GM19328 (cell line): ENCODE results near the gene KCNB1.
"Not testable (repeated sequence)": the region's sequence is repeated elsewhere in the genome, so short reads cannot be mapped to it uniquely, and the experiment has no call there.

ENCODE experiments used
- ATAC-seq: cut with Tn5 transposase; IDR thresholded peaks from one replicate; pipeline ENCODE4 v1.9.1; 2021; ENCODE audit warnings: mild to moderate bottlenecking, moderate library complexity; ENCODE audit not compliant: unreplicated experiment

Gene KCNB1

DNA sequence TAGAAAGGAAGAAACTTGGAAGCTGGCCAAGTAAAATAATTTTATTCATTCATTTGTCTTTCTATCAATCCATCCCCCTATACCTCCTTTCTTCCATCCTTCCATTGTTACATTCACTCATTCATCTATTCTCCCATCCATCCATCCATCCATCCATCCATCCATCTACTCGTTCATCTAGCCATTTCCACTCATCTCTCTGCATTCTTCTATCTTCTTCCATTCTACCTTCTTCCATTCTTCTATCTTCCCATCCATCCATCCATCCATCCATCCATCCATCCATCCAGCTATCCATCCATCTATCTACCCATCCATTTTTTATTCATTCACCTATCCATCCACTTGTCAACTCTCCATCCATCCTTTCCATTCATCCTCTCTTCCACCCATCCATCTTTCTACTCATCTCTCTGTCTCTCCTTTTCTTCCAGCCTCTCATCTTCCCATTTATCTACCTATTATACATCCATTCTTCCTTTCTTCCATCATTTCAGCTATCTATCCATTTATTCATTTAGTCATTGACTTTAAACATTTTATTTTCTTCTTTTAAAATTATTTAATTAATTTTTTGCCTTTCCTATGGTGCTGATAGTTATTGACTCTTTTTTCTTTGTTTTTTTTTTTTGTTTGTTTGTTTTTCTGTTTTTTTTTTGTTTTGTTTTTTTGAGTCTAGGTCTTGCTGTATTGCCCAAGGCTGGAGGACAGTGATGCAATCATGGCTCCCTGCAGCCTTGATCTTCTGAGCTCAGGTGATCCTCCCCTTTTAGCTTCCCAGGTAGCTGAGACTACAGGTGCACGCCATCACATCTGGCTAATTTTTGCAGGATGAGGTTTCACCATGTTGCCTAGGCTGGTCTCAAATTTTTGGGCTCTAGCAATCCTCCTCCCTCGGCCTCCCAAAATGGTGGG is 151.5 kb downstream of the KCNB1 start:
- no peak for ATAC-seq

DNA sequence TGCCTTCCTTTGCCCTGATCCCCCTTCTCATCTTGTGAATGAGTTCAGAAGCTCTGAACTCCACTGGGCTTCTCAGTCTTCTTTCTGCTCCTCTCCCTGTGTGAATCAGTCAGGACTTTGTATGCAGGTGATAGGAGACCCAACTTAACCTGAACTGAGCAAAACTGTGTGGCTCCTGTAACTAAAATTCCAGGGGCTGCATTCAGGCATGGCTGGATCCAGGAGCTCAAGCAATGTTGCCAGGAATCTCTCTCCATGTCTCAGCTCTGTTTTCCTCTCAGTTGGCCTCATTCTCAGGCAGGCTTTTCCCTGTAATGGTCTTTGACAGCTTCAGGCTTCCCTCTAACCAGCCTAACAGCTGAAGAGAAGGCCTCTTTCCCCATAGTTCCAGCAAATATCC is 153.7 kb downstream of the KCNB1 start:
- no peak for ATAC-seq

DNA sequence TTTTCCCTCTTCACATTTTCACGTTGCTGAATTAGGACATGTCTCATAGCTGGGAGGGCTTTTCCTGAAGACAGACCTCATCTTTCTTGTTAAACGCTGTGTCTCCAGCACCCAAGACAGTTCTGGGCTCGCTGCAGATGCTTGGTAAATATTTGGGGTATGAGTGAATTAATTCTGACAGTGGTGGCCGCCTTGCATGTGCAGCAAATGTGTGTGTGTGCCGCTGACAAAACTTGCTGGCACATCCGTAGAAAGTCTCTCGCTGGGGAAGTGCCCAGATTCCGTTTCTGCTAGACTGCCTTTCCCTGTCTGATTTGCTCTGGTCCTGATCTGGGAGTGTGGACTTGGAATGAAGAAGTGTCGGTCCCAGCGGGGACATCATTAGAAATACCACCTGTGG is 156.4 kb downstream of the KCNB1 start:
- ATAC-seq: no peak

DNA sequence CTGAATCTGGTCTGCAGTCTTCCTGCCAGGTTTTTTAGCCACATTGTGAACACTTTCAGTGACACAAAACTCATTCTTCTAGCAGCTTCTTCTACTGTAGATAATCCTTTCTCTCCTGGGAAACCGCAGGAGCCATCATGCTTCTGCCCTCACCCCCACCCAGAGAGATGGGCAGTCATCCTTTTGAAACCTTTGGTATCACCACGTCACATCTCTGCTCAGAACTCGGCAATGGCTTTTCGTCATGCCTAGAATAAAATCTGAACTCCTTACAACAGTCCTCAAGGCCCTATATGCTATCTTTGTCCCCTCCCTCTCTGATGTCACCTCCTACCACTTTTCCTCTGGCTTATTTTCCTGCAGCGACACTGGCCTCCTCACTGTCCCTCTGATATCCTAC is 158.2 kb downstream of the KCNB1 start:
- no peak for ATAC-seq

DNA sequence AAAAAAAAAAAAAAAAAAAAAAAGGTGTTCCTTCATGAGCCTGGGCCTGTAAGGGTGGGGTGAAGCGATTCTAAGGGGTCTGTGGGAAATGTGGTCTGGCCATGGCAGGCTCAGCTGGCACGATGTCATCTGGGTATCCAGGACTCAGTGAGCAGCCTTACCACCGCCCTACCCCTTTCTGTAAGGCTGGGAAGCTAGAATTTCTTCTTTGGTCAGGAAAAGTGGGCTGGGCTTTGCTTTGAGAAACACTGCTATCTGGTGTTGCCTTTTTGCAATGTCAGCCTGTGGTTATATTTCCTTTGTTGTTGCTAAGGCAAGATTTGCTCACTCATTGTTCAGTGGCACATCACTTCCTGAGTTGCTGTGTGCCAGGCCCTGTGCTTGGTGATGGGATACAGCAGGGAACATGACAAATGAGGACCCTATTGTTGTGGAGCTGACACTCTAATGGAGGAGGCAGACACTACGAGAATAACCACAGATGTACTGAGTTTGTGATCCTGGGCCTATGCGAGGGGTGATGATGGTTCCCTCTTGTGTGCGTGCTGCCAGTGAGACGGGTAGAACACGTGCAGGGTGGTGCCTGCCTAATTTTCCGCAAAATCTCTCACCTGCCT is 158.7 kb downstream of the KCNB1 start:
- no peak for ATAC-seq

DNA sequence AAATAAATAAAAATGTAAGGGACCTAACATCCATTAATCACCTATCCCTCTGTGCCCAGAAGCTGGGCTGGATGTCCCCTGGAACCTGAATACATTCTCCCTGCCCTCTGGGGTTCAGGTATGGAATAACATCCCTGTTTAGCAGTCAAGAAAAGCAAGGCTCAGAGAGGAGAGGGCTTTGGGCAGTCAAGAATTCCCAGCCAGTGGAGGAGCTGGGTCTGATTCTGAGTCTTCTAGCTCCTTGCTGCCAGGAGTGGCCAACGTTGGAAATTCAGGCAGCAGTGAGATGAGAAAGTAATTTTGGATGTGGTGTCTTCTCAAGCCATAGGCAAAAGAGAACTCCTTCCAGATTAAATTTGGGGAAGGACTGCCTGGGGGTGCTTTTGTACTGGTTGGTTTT is 162.0 kb downstream of the KCNB1 start:
- ATAC-seq: no peak

DNA sequence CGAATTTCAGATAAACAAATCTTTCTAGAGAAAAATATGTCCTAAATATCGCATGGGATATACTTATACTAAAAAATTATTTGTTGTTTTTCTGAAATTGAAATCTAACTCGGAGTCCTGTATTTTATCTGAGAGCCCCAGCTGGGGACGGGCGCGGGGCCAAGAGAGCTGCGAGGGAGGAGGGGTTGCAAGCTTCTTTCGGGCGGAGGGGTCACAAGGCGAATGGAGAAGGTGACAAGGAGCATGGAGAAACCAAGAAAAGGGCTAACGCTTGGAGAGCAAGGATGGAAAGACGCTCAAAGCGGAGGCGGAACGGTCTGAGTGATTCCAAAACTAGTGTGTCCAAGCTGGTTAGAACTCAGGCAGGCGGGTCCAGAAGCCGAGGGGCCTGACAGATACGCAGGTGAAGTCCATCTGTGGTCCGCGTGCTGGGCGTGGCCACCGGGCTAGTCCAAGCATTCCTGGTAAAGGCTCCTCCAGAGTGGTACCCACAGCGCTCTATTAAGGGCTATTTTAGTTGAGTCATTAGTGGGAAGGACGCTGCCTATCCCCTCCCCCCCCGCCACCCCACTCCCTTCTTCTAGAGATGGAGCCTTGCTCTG is 163.2 kb downstream of the KCNB1 start:
- no peak for ATAC-seq

DNA sequence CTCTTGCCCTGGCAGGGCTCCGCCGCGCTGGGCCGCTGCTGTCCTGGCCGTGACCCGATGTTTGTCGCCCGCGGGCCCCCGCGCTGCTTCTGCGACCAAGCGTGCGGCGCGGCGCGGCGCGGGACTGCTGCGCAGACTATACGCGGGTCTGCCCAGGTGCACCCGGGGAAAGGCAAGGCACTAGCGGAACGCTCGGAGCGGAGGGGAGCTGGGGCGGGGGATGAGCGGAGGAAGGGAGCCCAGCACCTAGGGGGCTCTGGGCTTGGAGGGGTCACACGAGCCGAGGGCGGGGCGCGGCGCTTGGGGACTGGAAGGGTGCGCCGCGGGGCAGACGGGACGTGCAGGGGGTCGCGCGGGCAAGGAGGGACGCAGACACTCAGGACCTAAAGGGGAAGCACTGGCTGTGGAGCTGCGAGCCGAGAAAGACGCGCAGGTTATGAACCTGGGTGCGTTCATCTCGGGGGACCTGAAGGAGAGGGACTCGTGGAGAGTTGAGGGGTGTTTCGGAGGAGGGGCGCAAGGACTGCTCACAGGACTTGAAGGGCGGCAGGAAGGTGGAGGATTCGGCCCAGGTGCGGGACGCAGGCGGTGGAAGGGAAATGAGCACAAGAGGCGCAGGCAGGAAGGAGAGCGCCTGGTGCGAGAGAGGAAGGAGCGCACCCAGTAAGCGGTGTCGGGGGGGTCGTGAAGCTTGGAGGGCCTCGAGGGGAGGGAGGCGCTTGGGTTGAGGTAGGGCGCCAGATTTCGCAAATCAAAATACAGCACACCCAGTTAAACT is 163.8 kb downstream of the KCNB1 start:
- ATAC-seq: no peak

DNA sequence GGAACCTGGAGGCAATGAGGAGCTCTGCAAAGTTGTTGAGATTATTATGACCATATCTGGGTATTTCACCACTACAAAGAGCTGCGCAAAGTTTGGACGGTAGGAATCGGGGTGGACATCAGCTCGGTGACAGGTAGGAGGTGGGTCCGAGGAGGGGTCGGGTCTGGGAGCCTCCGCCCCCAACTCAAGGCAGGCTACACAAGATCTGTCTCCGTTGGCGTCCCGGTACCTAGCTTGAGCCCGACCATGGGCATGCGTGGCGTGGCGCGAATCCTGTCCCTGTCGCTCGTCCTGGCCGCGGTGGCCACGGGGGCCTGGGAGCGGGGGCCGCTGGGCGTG is 164.4 kb downstream of the KCNB1 start:
- no peak for ATAC-seq

DNA sequence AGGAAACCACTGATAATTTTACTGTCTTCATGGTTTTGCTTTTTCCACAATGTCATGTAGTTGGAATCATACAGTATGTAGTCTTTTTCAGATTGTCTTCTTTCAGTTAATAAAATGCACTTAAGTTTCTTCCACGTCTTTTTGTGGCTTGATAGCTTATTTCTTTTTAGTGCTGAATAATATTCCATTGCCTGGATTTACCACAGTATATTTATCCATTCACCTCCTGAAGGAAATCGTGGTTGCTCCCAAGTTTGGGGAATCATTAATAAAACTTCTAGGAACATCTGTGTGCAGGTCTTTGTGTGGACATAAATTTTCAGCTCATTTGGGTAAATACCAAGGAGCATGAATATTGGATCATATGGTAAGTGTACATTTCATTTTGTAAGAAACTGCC is 165.8 kb downstream of the KCNB1 start:
- ATAC-seq: no peak

DNA sequence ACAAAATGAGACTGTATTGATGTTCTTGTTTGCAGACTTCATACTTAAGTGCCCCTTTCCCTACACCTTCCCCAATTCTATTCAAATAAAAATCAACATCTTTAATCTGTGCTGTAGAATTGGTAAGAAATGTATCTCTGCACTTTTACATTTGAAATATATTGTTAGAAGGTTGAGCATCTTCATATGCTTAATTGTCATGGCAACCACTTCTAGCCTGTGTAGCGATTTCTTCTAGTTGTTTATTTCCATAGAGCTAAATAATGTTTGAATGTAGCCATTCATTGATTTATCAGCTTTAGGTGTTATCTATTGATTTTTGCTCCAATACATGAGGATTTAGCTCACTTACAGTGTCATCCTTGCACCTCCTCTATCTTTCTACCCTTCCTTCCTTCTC is 166.9 kb downstream of the KCNB1 start:
- no peak for ATAC-seq

DNA sequence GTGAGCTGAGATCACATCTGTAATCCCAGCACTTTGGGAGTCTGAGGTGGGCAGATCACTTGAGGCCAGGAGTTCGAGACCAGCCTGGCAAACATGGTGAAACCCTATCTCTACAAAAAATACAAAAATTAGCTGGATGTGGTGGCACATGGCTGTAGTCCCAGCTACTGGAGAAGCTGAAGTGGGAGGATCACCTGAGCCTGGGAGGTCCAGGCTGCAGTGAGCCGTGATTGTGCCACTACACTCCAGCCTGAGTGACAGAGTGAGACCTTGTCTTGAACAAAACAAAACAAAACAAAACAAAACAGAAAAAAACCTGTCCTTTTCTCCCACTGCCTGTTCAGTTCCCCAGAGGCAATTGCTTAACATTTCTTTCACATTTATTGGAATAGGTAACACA is 168.4 kb downstream of the KCNB1 start:
- ATAC-seq: not testable (repeated sequence)
